Retinal pigment epithelial cell (primary cell): ENCODE results near the gene VAT1L.

ENCODE experiments used
- DNase-seq: peaks from one replicate; pipeline ENCODE4 v3.0.0-alpha.2; 2010; ENCODE audit warnings: low read depth
- H3K4me3 ChIP-seq: 2 replicates; pipeline ENCODE4 v1.5.1; 2011; ENCODE audit warnings: mild to moderate bottlenecking, low read length, control low read depth, moderate library complexity
- TF ChIP-seq, protein P1 (sequence below): conservative IDR thresholded peaks from 2 replicates; pipeline ENCODE4 v1.5.1; 2011; ENCODE audit warnings: low read depth, low read length, control low read depth, inconsistent platforms

The VAT1L gene

DNA sequence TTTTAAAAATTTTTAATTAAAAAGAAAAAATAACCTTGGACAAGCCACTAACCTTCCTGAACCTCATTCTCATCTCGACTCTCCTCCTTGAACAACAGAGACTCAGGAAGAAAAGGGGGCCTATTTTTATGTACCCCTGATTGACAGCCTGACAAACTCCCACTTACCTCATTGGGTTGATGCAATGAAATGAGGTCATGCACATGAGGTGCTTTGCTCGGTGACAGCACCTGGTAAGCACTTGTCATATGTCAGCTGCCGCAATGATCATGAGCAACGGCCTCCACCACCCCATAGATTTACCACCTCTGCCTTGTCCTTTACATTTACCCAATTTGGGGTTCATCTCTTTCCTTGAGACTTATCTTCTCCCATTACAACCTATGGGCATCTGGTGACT is 167.9 kb downstream of the VAT1L start:
- no peak for DNase-seq
- TF ChIP-seq, protein P1, sequence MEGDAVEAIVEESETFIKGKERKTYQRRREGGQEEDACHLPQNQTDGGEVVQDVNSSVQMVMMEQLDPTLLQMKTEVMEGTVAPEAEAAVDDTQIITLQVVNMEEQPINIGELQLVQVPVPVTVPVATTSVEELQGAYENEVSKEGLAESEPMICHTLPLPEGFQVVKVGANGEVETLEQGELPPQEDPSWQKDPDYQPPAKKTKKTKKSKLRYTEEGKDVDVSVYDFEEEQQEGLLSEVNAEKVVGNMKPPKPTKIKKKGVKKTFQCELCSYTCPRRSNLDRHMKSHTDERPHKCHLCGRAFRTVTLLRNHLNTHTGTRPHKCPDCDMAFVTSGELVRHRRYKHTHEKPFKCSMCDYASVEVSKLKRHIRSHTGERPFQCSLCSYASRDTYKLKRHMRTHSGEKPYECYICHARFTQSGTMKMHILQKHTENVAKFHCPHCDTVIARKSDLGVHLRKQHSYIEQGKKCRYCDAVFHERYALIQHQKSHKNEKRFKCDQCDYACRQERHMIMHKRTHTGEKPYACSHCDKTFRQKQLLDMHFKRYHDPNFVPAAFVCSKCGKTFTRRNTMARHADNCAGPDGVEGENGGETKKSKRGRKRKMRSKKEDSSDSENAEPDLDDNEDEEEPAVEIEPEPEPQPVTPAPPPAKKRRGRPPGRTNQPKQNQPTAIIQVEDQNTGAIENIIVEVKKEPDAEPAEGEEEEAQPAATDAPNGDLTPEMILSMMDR = no peak
- no peak overlapping the region for H3K4me3 ChIP-seq

GRCh38 chr16:77960766-77961165 is 172.4 kb downstream of the VAT1L start:
- no peak for DNase-seq
- H3K4me3 ChIP-seq = no peak overlapping the region
- TF ChIP-seq, protein P1 = no peak

DNA sequence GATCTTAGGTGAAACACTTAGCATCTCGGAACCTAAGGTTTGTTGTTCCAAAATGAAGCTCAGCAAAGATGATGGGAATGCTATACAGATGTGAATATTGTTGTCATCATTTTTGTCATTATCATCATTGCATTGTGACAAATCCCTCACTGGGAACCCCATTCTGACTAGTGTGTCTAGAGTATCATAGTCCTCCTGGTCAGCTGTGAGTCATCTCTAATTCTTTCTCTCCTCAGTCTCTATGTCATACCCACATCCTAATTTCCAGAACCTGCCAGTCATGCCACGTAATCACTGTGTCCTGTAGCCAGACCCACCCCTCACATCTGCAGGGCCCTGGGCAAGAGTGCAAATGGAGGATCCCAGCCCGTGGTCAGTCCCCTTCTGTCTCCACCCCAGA is 173.4 kb downstream of the VAT1L start:
- no peak for DNase-seq
- TF ChIP-seq, protein P1 = no peak
- H3K4me3 ChIP-seq = no peak overlapping the region

DNA sequence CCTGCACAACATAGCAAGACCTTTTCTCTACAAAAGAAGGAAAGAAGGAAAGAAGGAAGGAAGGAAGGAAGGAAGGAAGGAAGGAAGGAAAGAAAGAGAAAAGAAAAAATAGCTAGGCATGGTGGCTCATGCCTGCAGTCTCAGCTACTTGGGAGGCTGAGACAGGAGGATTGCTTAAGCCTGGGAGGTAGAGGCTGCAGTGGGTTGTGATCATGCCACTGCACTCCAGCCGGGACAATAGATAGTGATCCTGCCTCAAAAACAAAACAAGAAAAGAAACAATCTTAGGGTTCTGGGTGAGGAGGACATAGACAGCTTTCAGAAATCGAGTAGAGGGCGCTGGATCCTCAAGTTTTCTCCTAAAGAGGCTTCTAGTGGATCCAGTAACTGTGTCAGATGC is 174.3 kb downstream of the VAT1L start:
- no peak overlapping the region for H3K4me3 ChIP-seq
- TF ChIP-seq, protein P1 = no peak
- no peak for DNase-seq

DNA sequence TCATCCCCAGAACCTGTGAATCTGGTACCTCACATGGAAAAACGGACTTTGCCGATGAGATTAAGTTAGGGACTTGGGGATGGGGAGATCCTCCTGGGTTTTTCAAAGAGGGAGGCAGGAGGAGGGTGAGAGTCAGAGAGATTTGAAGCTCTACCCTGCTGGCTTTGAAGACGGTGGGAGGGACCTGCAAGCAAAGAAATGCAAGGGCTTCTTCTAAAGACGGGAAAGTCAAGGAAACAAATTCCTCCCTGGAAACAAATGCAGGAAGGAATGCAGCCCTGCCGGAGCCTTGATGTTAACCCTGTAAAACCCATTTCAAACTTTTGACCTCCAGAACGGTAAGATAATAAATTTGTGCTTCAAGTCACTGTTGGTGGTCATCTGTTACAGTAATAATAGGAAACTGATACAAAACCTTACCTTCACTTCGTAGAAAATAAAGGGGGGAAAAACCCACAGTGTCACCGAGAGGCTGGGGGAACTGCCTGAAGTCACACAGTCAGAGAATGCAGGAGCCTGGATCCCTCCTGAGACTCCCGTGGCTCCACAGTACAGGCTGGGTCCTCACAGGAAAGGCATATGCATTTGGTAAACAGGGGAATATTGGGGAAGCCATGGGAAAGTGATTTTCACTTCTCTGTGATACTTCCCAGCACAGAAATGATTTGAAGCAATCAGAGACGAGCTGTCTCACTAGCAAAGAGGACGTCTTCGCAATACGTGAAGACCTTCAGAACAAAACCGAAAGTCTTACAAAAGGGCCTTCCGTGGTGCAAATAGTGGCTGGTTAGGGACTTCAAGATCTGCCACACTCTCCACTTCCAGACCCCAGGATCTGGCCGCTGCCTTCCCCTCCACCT is 175.1 kb downstream of the VAT1L start:
- TF ChIP-seq, protein P1 = no peak
- DNase-seq = no peak
- no peak overlapping the region for H3K4me3 ChIP-seq

- no peak overlapping the region for H3K4me3 ChIP-seq
- no peak for DNase-seq
- TF ChIP-seq, protein P1 = no peak
Measured at GRCh38 chr16:77965346-77965745, 177.0 kb downstream of the VAT1L start.

GRCh38 chr16:77967054-77967904 is 178.9 kb downstream of the VAT1L start:
- TF ChIP-seq, protein P1 = no peak
- DNase-seq = no peak
- no peak overlapping the region for H3K4me3 ChIP-seq
